ENCODE results near the gene ALKAL2. TPM values are rescaled to one million over a fixed set of nuclear protein-coding genes. Genes with fewer than 3 reads are reported as not detected.
A peak's percentile ranks its signal among the peaks of the same experiment; 100 is the strongest.

Gene ALKAL2
- total RNA-seq, 1 donor from 2014 or later: not detected

DNA sequence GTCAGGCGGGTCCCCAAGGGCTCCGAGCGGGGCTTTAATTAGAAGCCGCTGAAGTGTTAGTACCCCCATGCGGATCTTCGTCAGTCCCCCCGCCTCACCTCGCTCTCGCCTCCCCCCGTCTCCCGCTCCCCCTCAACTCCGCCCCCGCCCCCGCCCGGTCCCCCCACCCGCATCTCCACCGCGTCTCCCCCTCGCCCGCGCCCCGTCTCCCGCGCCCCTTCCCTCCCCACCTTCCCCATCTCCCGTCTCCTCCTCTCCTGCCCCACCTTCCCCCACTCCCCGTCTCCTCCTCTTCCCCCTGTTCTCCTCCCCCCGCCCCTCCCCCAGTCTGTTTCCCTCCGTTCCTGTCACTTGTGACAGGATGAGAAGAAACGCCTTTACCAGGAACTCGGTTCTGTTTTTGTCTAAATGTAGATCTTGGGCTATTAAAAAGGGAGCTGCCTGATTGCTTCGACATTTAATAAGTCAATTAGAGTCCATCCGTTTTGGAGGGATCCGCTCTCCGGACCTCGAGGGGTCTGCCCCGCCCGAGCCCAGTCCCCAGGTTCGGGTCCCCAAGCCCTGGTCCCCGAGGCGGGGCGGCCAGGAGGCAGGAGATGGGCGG, 969 bp upstream of the ALKAL2 start:
- H3K4me3 ChIP-seq (ENCODE audit: low read depth, low read length): no peak overlapping the region
- FAIRE-seq: no peak
- no peaks in the 10 kb centered on the region for H3K36me3 ChIP-seq (ENCODE audit: control insufficient read depth, insufficient read depth, low read length)
- peaks cover 7% of the 10 kb centered on the region for H3K27me3 ChIP-seq (ENCODE audit: control insufficient read depth, insufficient read depth, low read length)
- no peak for DNase-seq (ENCODE audit: low read depth)
- TF ChIP-seq, protein P1, sequence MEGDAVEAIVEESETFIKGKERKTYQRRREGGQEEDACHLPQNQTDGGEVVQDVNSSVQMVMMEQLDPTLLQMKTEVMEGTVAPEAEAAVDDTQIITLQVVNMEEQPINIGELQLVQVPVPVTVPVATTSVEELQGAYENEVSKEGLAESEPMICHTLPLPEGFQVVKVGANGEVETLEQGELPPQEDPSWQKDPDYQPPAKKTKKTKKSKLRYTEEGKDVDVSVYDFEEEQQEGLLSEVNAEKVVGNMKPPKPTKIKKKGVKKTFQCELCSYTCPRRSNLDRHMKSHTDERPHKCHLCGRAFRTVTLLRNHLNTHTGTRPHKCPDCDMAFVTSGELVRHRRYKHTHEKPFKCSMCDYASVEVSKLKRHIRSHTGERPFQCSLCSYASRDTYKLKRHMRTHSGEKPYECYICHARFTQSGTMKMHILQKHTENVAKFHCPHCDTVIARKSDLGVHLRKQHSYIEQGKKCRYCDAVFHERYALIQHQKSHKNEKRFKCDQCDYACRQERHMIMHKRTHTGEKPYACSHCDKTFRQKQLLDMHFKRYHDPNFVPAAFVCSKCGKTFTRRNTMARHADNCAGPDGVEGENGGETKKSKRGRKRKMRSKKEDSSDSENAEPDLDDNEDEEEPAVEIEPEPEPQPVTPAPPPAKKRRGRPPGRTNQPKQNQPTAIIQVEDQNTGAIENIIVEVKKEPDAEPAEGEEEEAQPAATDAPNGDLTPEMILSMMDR (IDR thresholded peaks at IDR 0.05; ENCODE audit: insufficient read depth, low read length, severe bottlenecking): no peak

DNA sequence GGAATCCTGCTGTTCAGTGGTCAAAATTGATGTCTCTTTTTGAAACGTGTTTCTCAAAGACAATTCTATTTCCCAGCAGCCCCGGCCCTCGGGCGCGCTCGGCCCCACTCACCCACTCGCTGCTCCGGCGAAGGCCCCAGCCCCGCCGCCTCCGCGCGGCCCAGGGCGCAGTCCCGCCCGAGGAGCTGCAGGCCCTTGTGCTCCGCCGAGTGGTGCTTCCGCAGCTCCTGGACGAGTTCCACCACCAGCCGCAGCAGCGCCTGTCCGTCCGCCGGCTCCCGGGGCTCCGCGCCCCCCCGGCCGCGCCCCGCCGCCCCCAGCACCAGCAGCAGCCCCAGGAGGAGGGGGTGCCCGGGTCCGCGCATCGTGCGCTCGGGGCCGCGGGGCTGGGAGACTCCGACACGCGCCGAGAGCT, 413 bp downstream of the ALKAL2 start:
- DNase-seq (ENCODE audit: low read depth) (no peak), FAIRE-seq (no peak)
- Histone ChIP-seq H3K4me3 (ENCODE audit: low read depth, low read length) (no peak overlapping the region), H3K36me3 (ENCODE audit: control insufficient read depth, insufficient read depth, low read length) (no peaks in the 10 kb centered on the region), H3K27me3 (ENCODE audit: control insufficient read depth, insufficient read depth, low read length) (peaks cover 7% of the 10 kb centered on the region)
- TF ChIP-seq, protein P1 (IDR thresholded peaks at IDR 0.05; ENCODE audit: insufficient read depth, low read length, severe bottlenecking): no peak

DNA sequence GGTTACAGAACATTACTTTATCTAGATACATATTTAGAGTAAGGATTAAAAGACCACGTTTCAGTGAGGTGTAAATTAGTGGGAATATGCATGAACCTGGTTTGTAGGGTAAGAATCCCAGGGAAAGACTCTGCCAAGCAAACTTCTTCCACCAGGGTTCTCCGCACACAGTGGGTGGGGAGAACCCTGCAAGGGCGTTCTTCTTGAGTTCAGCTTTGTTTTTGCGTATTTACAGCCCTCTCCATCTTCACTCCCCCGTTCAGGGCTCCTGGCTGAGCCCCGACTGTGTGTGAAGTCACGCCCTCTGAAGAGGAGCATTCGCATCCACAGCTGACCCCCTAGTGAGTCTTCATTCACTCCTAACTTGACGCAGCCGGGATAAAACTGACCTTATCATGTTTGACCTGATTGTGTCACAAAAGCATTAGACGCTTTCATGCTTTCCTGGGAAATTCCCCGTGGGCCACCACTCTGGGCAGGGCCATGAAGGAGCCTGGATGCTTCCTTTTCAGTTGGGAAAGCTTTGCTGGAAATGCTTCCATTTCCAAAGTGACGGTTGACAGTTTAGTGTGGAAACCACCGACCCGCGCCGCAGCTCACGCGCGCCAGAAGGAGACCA, 1.0 kb downstream of the ALKAL2 start:
- Histone ChIP-seq H3K4me3 (ENCODE audit: low read depth, low read length) (no peak overlapping the region), H3K36me3 (ENCODE audit: control insufficient read depth, insufficient read depth, low read length) (no peaks in the 10 kb centered on the region), H3K27me3 (ENCODE audit: control insufficient read depth, insufficient read depth, low read length) (peaks cover 7% of the 10 kb centered on the region)
- FAIRE-seq: no peak
- TF ChIP-seq, protein P1 (IDR thresholded peaks at IDR 0.05; ENCODE audit: insufficient read depth, low read length, severe bottlenecking): no peak
- no peak for DNase-seq (ENCODE audit: low read depth)

DNA sequence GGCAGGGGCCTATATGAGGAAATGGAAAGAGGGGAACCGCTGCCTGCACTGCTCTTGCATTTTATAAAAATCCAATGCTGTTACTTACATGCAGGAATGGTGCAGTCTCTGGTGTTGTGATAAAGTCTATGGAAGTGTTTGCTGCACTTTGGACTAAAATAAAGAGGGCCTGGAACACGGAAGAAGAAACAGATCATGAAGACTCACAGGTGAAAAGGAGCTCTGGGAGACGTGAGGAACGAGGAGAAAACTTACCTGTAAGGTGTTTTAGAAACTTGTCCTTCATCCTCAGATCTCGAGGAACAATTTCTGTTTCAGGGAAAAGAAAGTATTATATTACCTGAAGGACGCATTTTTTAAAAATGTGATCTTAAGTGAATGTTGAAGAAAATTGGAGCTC, 1.9 kb downstream of the ALKAL2 start:
- Histone ChIP-seq H3K27me3 (ENCODE audit: control insufficient read depth, insufficient read depth, low read length) (peaks cover 7% of the 10 kb centered on the region), H3K36me3 (ENCODE audit: control insufficient read depth, insufficient read depth, low read length) (peaks cover 3% of the 10 kb centered on the region), H3K4me3 (ENCODE audit: low read depth, low read length) (no peak overlapping the region)
- no peak for FAIRE-seq
- no peak for DNase-seq (ENCODE audit: low read depth)
- TF ChIP-seq, protein P1 (IDR thresholded peaks at IDR 0.05; ENCODE audit: insufficient read depth, low read length, severe bottlenecking): no peak

DNA sequence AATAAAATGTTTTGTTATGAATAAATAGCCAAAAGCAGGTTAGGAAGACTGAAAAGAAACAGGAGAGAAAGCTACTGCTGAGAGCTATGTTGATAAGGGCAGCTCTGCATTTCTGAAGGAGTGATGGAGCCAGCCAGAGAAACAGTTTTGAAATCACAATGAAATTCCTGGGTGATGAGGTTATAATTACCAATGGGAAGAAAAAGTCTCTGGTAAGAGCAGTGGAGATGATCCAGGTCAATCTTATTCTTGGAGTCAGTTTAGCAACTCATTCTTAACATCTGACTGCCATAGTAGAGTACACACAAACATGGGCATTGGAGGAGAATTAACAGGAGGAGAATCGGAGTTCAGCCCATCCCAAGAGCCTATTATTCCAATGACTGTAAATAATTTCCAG, 2.4 kb downstream of the ALKAL2 start:
- peaks cover 3% of the 10 kb centered on the region for H3K36me3 ChIP-seq (ENCODE audit: control insufficient read depth, insufficient read depth, low read length)
- FAIRE-seq (no peak), DNase-seq (ENCODE audit: low read depth) (peak; percentile 35)
- TF ChIP-seq, protein P1 (IDR thresholded peaks at IDR 0.05; ENCODE audit: insufficient read depth, low read length, severe bottlenecking): no peak
- no peak overlapping the region for H3K4me3 ChIP-seq (ENCODE audit: low read depth, low read length)
- H3K27me3 ChIP-seq (ENCODE audit: control insufficient read depth, insufficient read depth, low read length): peaks cover 7% of the 10 kb centered on the region

All from bronchial epithelial cell (primary cell).